Activated naive CD4-positive, alpha-beta T cell treated with anti-CD3 and anti-CD28 coated beads for 36 hours (primary cell): ENCODE results near the gene SLIT1. TPM values are rescaled to one million over a fixed set of nuclear protein-coding genes. Genes with fewer than 3 reads are reported as not detected.

Source experiments
- CTCF ChIA-PET: fragments of 350-600 bp; sonication (Branson Sonifier 250); formaldehyde crosslinking; loops from one replicate; lab custom pipeline; 2021; ENCODE audit warnings: antibody characterized with exemption; lab: Charles Lee
- DNase-seq: peaks from one replicate; pipeline ENCODE4 v3.0.0-alpha.2; 2020
- H3K27ac Mint-ChIP-seq: one replicate; pipeline ENCODE4 v1.8.0; 2021; ENCODE audit warnings: mild to moderate bottlenecking, mixed read lengths
- H3K27me3 Mint-ChIP-seq: one replicate; pipeline ENCODE4 v1.8.0; 2021; ENCODE audit warnings: low read depth, mixed read lengths
- H3K36me3 Mint-ChIP-seq: one replicate; pipeline ENCODE4 v1.8.0; 2021; ENCODE audit warnings: low read depth, mixed read lengths
- H3K4me1 Mint-ChIP-seq: one replicate; pipeline ENCODE4 v1.8.0; 2021; ENCODE audit warnings: low read depth, mixed read lengths
- H3K4me3 Mint-ChIP-seq: one replicate; pipeline ENCODE4 v1.8.0; 2021; ENCODE audit warnings: mild to moderate bottlenecking, moderate library complexity, mixed read lengths
- H3K9me3 Mint-ChIP-seq: one replicate; pipeline ENCODE4 v1.8.0; 2021; ENCODE audit warnings: mixed read lengths
- intact Hi-C: fragments of 100-400 bp; cut with micrococcal nuclease; formaldehyde crosslinking; loops from one replicate; pipeline ENCODE4 v1.15.1; 2023
- total RNA-seq, 2 experiments: library from RNA; stranded (reverse); gene quantifications; one replicate each; pipeline ENCODE4 v1.2.3, GENCODE V29; 2021

SLIT1 gene
- total RNA-seq, 2 experiments from 2014 or later = 0.44 to 0.60 TPM

GRCh38 chr10:97169063-97169462 is 16.7 kb downstream of the SLIT1 start:
- H3K4me3 Mint-ChIP-seq = no peak overlapping the region
- H3K4me1 Mint-ChIP-seq = no peaks in the 10 kb centered on the region
- CTCF ChIA-PET = no interaction called here
- no peak overlapping the region for H3K27ac Mint-ChIP-seq
- intact Hi-C loops = no loop called here
- no peaks in the 10 kb centered on the region for H3K36me3 Mint-ChIP-seq
- H3K9me3 Mint-ChIP-seq = no peaks in the 10 kb centered on the region
- DNase-seq = no peak
- H3K27me3 Mint-ChIP-seq = peaks cover 14% of the 10 kb centered on the region

- intact Hi-C loops = no loop called here
- peaks cover 14% of the 10 kb centered on the region for H3K27me3 Mint-ChIP-seq
- H3K4me1 Mint-ChIP-seq = no peaks in the 10 kb centered on the region
- no peaks in the 10 kb centered on the region for H3K9me3 Mint-ChIP-seq
- H3K36me3 Mint-ChIP-seq = no peaks in the 10 kb centered on the region
- CTCF ChIA-PET = no interaction called here
- no peak overlapping the region for H3K4me3 Mint-ChIP-seq
- no peak overlapping the region for H3K27ac Mint-ChIP-seq
- no peak for DNase-seq
Measured at GRCh38 chr10:97168645-97169044, 17.1 kb downstream of the SLIT1 start.

GRCh38 chr10:97165499-97165898 is 20.3 kb downstream of the SLIT1 start:
- H3K4me3 Mint-ChIP-seq = no peak overlapping the region
- no peaks in the 10 kb centered on the region for H3K4me1 Mint-ChIP-seq
- H3K27ac Mint-ChIP-seq = no peak overlapping the region
- DNase-seq = no peak
- peaks cover 6% of the 10 kb centered on the region for H3K27me3 Mint-ChIP-seq
- CTCF ChIA-PET = interaction anchor here (1.0 kb wide), 1 partner anchor 45 kb away, joined by 4 read pairs; no protein-coding TSS in a partner anchor
- H3K9me3 Mint-ChIP-seq = no peaks in the 10 kb centered on the region
- intact Hi-C loops = no loop called here
- H3K36me3 Mint-ChIP-seq = no peaks in the 10 kb centered on the region

- intact Hi-C loops = no loop called here
- Mint-ChIP-seq H3K4me3 (no peak overlapping the region), H3K9me3 (no peaks in the 10 kb centered on the region), H3K4me1 (no peaks in the 10 kb centered on the region), H3K36me3 (no peaks in the 10 kb centered on the region), H3K27me3 (peaks cover 5% of the 10 kb centered on the region), H3K27ac (no peak overlapping the region)
- CTCF ChIA-PET = no interaction called here
- DNase-seq = no peak
Measured at GRCh38 chr10:97163781-97164501, 21.8 kb downstream of the SLIT1 start.

- CTCF ChIA-PET = no interaction called here
- Mint-ChIP-seq H3K9me3 (no peaks in the 10 kb centered on the region), H3K27me3 (no peaks in the 10 kb centered on the region), H3K27ac (no peak overlapping the region), H3K4me3 (no peak overlapping the region), H3K4me1 (no peaks in the 10 kb centered on the region), H3K36me3 (no peaks in the 10 kb centered on the region)
- intact Hi-C loops = no loop called here
- DNase-seq = no peak
Measured at GRCh38 chr10:97163181-97163580, 22.6 kb downstream of the SLIT1 start.

GRCh38 chr10:97159646-97160305 is 26.0 kb downstream of the SLIT1 start:
- intact Hi-C loops = no loop called here
- Mint-ChIP-seq H3K4me3 (no peak overlapping the region), H3K36me3 (no peaks in the 10 kb centered on the region), H3K9me3 (no peaks in the 10 kb centered on the region), H3K27ac (no peak overlapping the region), H3K4me1 (no peaks in the 10 kb centered on the region), H3K27me3 (no peaks in the 10 kb centered on the region)
- DNase-seq = no peak
- CTCF ChIA-PET = no interaction called here

GRCh38 chr10:97157578-97158095 is 28.1 kb downstream of the SLIT1 start:
- H3K4me1 Mint-ChIP-seq = no peaks in the 10 kb centered on the region
- intact Hi-C loops = no loop called here
- H3K27me3 Mint-ChIP-seq = no peaks in the 10 kb centered on the region
- DNase-seq = no peak
- H3K27ac Mint-ChIP-seq = no peak overlapping the region
- no peaks in the 10 kb centered on the region for H3K36me3 Mint-ChIP-seq
- H3K4me3 Mint-ChIP-seq = no peak overlapping the region
- CTCF ChIA-PET = interaction anchor here (0.9 kb wide), 1 partner anchor 85 kb away, joined by 5 read pairs; no protein-coding TSS in a partner anchor
- no peaks in the 10 kb centered on the region for H3K9me3 Mint-ChIP-seq

GRCh38 chr10:97154781-97155180 is 31.0 kb downstream of the SLIT1 start:
- no peak for DNase-seq
- no peaks in the 10 kb centered on the region for H3K27me3 Mint-ChIP-seq
- H3K4me1 Mint-ChIP-seq = no peaks in the 10 kb centered on the region
- CTCF ChIA-PET = no interaction called here
- H3K36me3 Mint-ChIP-seq = no peaks in the 10 kb centered on the region
- H3K27ac Mint-ChIP-seq = no peak overlapping the region
- H3K9me3 Mint-ChIP-seq = no peaks in the 10 kb centered on the region
- H3K4me3 Mint-ChIP-seq = no peak overlapping the region
- intact Hi-C loops = no loop called here

GRCh38 chr10:97154162-97154561 is 31.6 kb downstream of the SLIT1 start:
- H3K27me3 Mint-ChIP-seq = no peaks in the 10 kb centered on the region
- H3K4me1 Mint-ChIP-seq = no peaks in the 10 kb centered on the region
- H3K36me3 Mint-ChIP-seq = no peaks in the 10 kb centered on the region
- no peaks in the 10 kb centered on the region for H3K9me3 Mint-ChIP-seq
- no peak for DNase-seq
- H3K27ac Mint-ChIP-seq = no peak overlapping the region
- H3K4me3 Mint-ChIP-seq = no peak overlapping the region
- CTCF ChIA-PET = no interaction called here
- intact Hi-C loops = no loop called here

- Mint-ChIP-seq H3K27ac (no peak overlapping the region), H3K27me3 (no peaks in the 10 kb centered on the region), H3K4me1 (no peaks in the 10 kb centered on the region), H3K9me3 (no peaks in the 10 kb centered on the region), H3K4me3 (no peak overlapping the region), H3K36me3 (no peaks in the 10 kb centered on the region)
- DNase-seq = no peak
- intact Hi-C loops = no loop called here
- CTCF ChIA-PET = no interaction called here
Measured at GRCh38 chr10:97153270-97153850, 32.4 kb downstream of the SLIT1 start.

- intact Hi-C loops = no loop called here
- DNase-seq = no peak
- Mint-ChIP-seq H3K27me3 (no peaks in the 10 kb centered on the region), H3K4me3 (no peak overlapping the region), H3K27ac (no peak overlapping the region), H3K36me3 (no peaks in the 10 kb centered on the region), H3K4me1 (no peaks in the 10 kb centered on the region), H3K9me3 (no peaks in the 10 kb centered on the region)
- CTCF ChIA-PET = interaction anchor here (1.1 kb wide), 1 partner anchor 79 kb away, joined by 3 read pairs; no protein-coding TSS in a partner anchor
Measured at GRCh38 chr10:97151307-97151914, 34.3 kb downstream of the SLIT1 start.

- H3K27ac Mint-ChIP-seq = no peak overlapping the region
- H3K27me3 Mint-ChIP-seq = no peaks in the 10 kb centered on the region
- CTCF ChIA-PET = interaction anchor here (1.1 kb wide), 1 partner anchor 78 kb away, joined by 3 read pairs; no protein-coding TSS in a partner anchor
- H3K4me1 Mint-ChIP-seq = no peaks in the 10 kb centered on the region
- no peaks in the 10 kb centered on the region for H3K36me3 Mint-ChIP-seq
- no peak overlapping the region for H3K4me3 Mint-ChIP-seq
- no peaks in the 10 kb centered on the region for H3K9me3 Mint-ChIP-seq
- no peak for DNase-seq
- intact Hi-C loops = no loop called here
Measured at GRCh38 chr10:97150616-97151015, 35.1 kb downstream of the SLIT1 start.
